NCI-H748 treated with DMSO at 0.1 percent for 48 hours (cell line): ENCODE data around the gene C1orf116.

Experiments
- DNase-seq: peaks from one replicate; lab custom pipeline; 2025; lab: John Stamatoyannopoulos, UW

C1orf116 gene

GRCh38 chr1:207034998-207035397, 2.4 kb upstream of the C1orf116 start:
- DNase-seq: no peak

- no peak for DNase-seq
Observed at GRCh38 chr1:207034208-207034607, 1.7 kb upstream of the C1orf116 start.

GRCh38 chr1:207033302-207033701, 746 bp upstream of the C1orf116 start:
- no peak for DNase-seq

GRCh38 chr1:207031632-207032264, 808 bp downstream of the C1orf116 start:
- peak; percentile 42 for DNase-seq

- DNase-seq: no peak
Observed at GRCh38 chr1:207031016-207031415, 1.5 kb downstream of the C1orf116 start.

- DNase-seq: no peak
Observed at GRCh38 chr1:207030522-207031009, 2.0 kb downstream of the C1orf116 start.

GRCh38 chr1:207029701-207030521, 2.6 kb downstream of the C1orf116 start:
- peak; percentile 2 for DNase-seq

GRCh38 chr1:207028884-207029650, 3.5 kb downstream of the C1orf116 start:
- DNase-seq: no peak

- no peak for DNase-seq
Observed at GRCh38 chr1:207027921-207028320, 4.6 kb downstream of the C1orf116 start.

GRCh38 chr1:207027206-207027777, 5.3 kb downstream of the C1orf116 start:
- DNase-seq: no peak

- no peak for DNase-seq
Observed at GRCh38 chr1:207026104-207026534, 6.4 kb downstream of the C1orf116 start.

- DNase-seq: no peak
Observed at GRCh38 chr1:207025146-207025880, 7.2 kb downstream of the C1orf116 start.

GRCh38 chr1:207024202-207025145, 8.1 kb downstream of the C1orf116 start:
- DNase-seq: no peak

- DNase-seq: no peak
Observed at GRCh38 chr1:207022996-207023679, 9.4 kb downstream of the C1orf116 start.

- no peak for DNase-seq
Observed at GRCh38 chr1:207021876-207022596, 10.5 kb downstream of the C1orf116 start.

- DNase-seq: no peak
Observed at GRCh38 chr1:207021139-207021861, 11.3 kb downstream of the C1orf116 start.

- no peak for DNase-seq
Observed at GRCh38 chr1:207020709-207021107, 11.8 kb downstream of the C1orf116 start.

GRCh38 chr1:207020065-207020708, 12.4 kb downstream of the C1orf116 start:
- no peak for DNase-seq
